GM12878 (cell line): ENCODE measurements around the gene MRPL46. TPM values are rescaled to one million over a fixed set of nuclear protein-coding genes. Genes with fewer than 3 reads are reported as not detected.

Experiments
- ATAC-seq: fragments of 200-7000 bp; cut with Tn5 transposase; 3 replicates; pipeline ENCODE4 v1.9.1; 2020; ENCODE audit warnings: mild to moderate bottlenecking, moderate library complexity
- BruUV-seq: library from RNA; stranded (reverse); fragments of 400-500 nt; replicated peaks from 2 replicates; lab custom pipeline; 2021; lab: Mats Ljungman, UMichigan
- CTCF ChIA-PET: fragments of 300-600 bp; sonication (Branson Sonifier 250); formaldehyde crosslinking; extraction: SDS; loops from one replicate; lab custom pipeline; 2021; ENCODE audit warnings: inconsistent platforms; lab: Yijun Ruan, JAX
- POLR2A ChIA-PET: fragments of 350-600 bp; formaldehyde crosslinking; extraction: SDS; loops from one replicate; lab custom pipeline; 2021; ENCODE audit warnings: inconsistent platforms; lab: Charles Lee
- RAD21 ChIA-PET: fragments of 300-600 bp; sonication (Branson Sonifier 250); formaldehyde crosslinking; loops from one replicate; lab custom pipeline; 2023; ENCODE audit warnings: antibody characterized with exemption; ENCODE audit not compliant: unreplicated experiment; lab: Charles Lee
- SMC1A ChIA-PET: fragments of 300-600 bp; sonication (Branson Sonifier 250); formaldehyde crosslinking; loops from one replicate; lab custom pipeline; 2023; ENCODE audit not compliant: unreplicated experiment, uncharacterized antibody; lab: Charles Lee
- DNase-seq: peaks from one replicate; pipeline ENCODE4 v3.0.0-alpha.2; 2011; ENCODE audit warnings: low read depth, low spot score
- FAIRE-seq: peaks from 3 replicates; lab custom pipeline; 2011; peaks lifted over from hg19 to GRCh38; lab: Jason Lieb, UNC
- H2AFZ ChIP-seq: 2 replicates; pipeline ENCODE4 v1.6.0; 2011; ENCODE audit warnings: low read depth, low read length, control low read depth; ENCODE audit not compliant: control insufficient read depth
- H3K27ac ChIP-seq: 2 replicates; pipeline ENCODE4 v1.5.1; 2011; ENCODE audit warnings: control low read depth; ENCODE audit not compliant: control insufficient read depth, insufficient read depth
- H3K27me3 ChIP-seq, 2 experiments: replicated peaks in 1 of 2; 2 replicates each; pipeline versions ENCODE4 v1.6.0 to v1.6.1; 2011; ENCODE audit warnings: low read length in 1 of 2; ENCODE audit not compliant: control insufficient read depth in 2 of 2, insufficient read depth in 2 of 2
- H3K36me3 ChIP-seq, 2 experiments: 2 replicates each; pipeline ENCODE4 v1.5.1; 2011; ENCODE audit warnings: low read length in 1 of 2; ENCODE audit not compliant: control insufficient read depth in 2 of 2, insufficient read depth in 2 of 2
- H3K4me1 ChIP-seq: 2 replicates; pipeline ENCODE4 v1.6.1; 2011; ENCODE audit warnings: mild to moderate bottlenecking, low read length, moderate library complexity, mixed read lengths; ENCODE audit not compliant: control insufficient read depth, insufficient read depth
- H3K4me2 ChIP-seq: 2 replicates; pipeline ENCODE4 v1.6.0; 2011; ENCODE audit warnings: control low read depth; ENCODE audit not compliant: control insufficient read depth, insufficient read depth
- H3K4me3 ChIP-seq: fragments of 200-600 bp; sonication (generic); 2 replicates; pipeline ENCODE4 v1.5.1; 2016
- H3K79me2 ChIP-seq: 2 replicates; pipeline ENCODE4 v1.6.0; 2011; ENCODE audit warnings: low read length; ENCODE audit not compliant: control insufficient read depth, insufficient read depth
- H3K9ac ChIP-seq: 2 replicates; pipeline ENCODE4 v1.8.0; 2011; ENCODE audit warnings: low read length, control low read depth, mixed read lengths; ENCODE audit not compliant: control insufficient read depth, insufficient read depth
- H3K9me3 ChIP-seq: replicated peaks from 3 replicates; pipeline ENCODE4 v1.5.1; 2011; ENCODE audit warnings: mild to moderate bottlenecking, low read length; ENCODE audit not compliant: control insufficient read depth, insufficient read depth
- H4K20me1 ChIP-seq: 2 replicates; pipeline ENCODE4 v1.6.0; 2011; ENCODE audit not compliant: control insufficient read depth, insufficient read depth
- BMI1 ChIP-seq: fragments of 450-650 bp; IDR thresholded peaks from 2 replicates; pipeline ENCODE4 v1.6.1; 2016; ENCODE audit warnings: mild to moderate bottlenecking, moderate library complexity, borderline replicate concordance
- CTCF ChIP-seq, 3 experiments: IDR thresholded peaks in 2 of 3; conservative IDR thresholded peaks in 1 of 3; 2 replicates each; pipeline ENCODE4 v1.5.1; 2011; ENCODE audit warnings: low read depth in 3 of 3, low read length in 3 of 3, mild to moderate bottlenecking in 3 of 3, control low read depth in 2 of 3, moderate library complexity in 2 of 3, inconsistent platforms in 1 of 3, mixed read lengths in 1 of 3; ENCODE audit not compliant: control insufficient read depth in 2 of 3, insufficient read depth in 1 of 3; ENCODE audit errors: extremely low read depth in 1 of 3
- E2F8 ChIP-seq: fragments of 450-650 bp; IDR thresholded peaks from 2 replicates; pipeline ENCODE4 v1.6.1; 2018; ENCODE audit warnings: mild to moderate bottlenecking, low read depth, moderate library complexity; ENCODE audit not compliant: partially characterized antibody
- ELK1 ChIP-seq: IDR thresholded peaks from 2 replicates; pipeline ENCODE4 v1.6.1; 2012; ENCODE audit warnings: low read depth, low read length, improper control_type of control experiment
- IRF4 ChIP-seq: IDR thresholded peaks from 2 replicates; pipeline ENCODE4 v1.6.1; 2011; ENCODE audit warnings: low read depth, low read length
- NFYB ChIP-seq: IDR thresholded peaks from 2 replicates; pipeline ENCODE4 v1.6.1; 2011; ENCODE audit warnings: low read depth, mild to moderate bottlenecking, low read length, improper control_type of control experiment, moderate library complexity; ENCODE audit not compliant: insufficient read depth
- RAD21 ChIP-seq: IDR thresholded peaks from 2 replicates; pipeline ENCODE4 v1.6.1; 2011; ENCODE audit warnings: mild to moderate bottlenecking, low read depth, low read length, moderate library complexity; ENCODE audit not compliant: insufficient read depth
- RUNX3 ChIP-seq: IDR thresholded peaks from 2 replicates; pipeline ENCODE4 v1.6.1; 2012; ENCODE audit warnings: low read length, inconsistent platforms
- SMC3 ChIP-seq: IDR thresholded peaks from 2 replicates; pipeline ENCODE4 v1.6.1; 2011; ENCODE audit warnings: low read length, improper control_type of control experiment, borderline replicate concordance
- SREBF1 ChIP-seq: IDR thresholded peaks from 2 replicates; pipeline ENCODE4 v1.6.1; 2012; ENCODE audit warnings: mild to moderate bottlenecking, low read length
- USF2 ChIP-seq: IDR thresholded peaks from 2 replicates; pipeline ENCODE4 v1.6.1; 2011; ENCODE audit warnings: low read depth, low read length, improper control_type of control experiment, borderline replicate concordance
- YY1 ChIP-seq: IDR thresholded peaks from 2 replicates; pipeline ENCODE4 v1.6.1; 2011; ENCODE audit warnings: low read depth, mild to moderate bottlenecking, low read length
- WGBS: methylation state at CpG from one replicate; pipeline ENCODE4 v1.1.6; 2016; ENCODE audit warnings: low lambda C conversion rate; ENCODE audit not compliant: insufficient replicate concordance, insufficient coverage; ENCODE audit errors: missing lambda C conversion rate; 5-methylcytosine and 5-hydroxymethylcytosine counted together
- in situ Hi-C: fragments of 300-500 bp; cut with MboI; formaldehyde crosslinking; loops from 9 replicates; pipeline ENCODE4 v1.14.3; 2018; ENCODE audit warnings: mixed read lengths
- intact Hi-C: fragments of 100-400 bp; cut with micrococcal nuclease; formaldehyde crosslinking; loops from one replicate; pipeline ENCODE4 v1.14.2; 2022; ENCODE audit not compliant: unreplicated experiment
- polyA plus RNA-seq, 11 experiments: library from polyadenylated mRNA; depleted of rRNA in 4 of 11; unstranded in 6 of 11; stranded (reverse) in 5 of 11; fragments of >200 nt; fragmentation: Nextera tagmentation in 4 of 11; fragmentation: Illumina TruSeq in 1 of 11; extraction: Ambion mirVana in 4 of 11; extraction: Trizol in 1 of 11; gene quantifications; 1 replicate in 1 of 11; 2 replicates in 10 of 11; pipeline versions ENCODE4 v1.2.1 to v1.2.3, GENCODE V29; 2011 to 2016; ENCODE audit warnings: inconsistent platforms in 2 of 11, missing spikeins in 2 of 11, low read depth in 1 of 11
- total RNA-seq, 4 experiments: library from RNA; depleted of rRNA in 3 of 4; stranded (reverse); fragments of >200 nt in 3 of 4; fragmentation: Illumina TruSeq in 1 of 4; extraction: Trizol in 1 of 4; gene quantifications; 2 replicates each; pipeline versions ENCODE4 v1.2.1 to v1.2.3, GENCODE V29; 2013 to 2021

The MRPL46 gene
- total and polyA plus RNA-seq, 10 of the 15 experiments (the other 5 are each of a cell fraction or from before 2014, with no cell fraction given) = 37.4 to 96.7 (median 52.9) TPM

GRCh38 chr15:88450125-88450798 lies 16.9 kb downstream of the MRPL46 start:
- in situ Hi-C loops (no loop called here), intact Hi-C loops (loop anchor here (2.0 kb wide), 1 partner anchor 205 kb away; no protein-coding TSS in a partner anchor)
- no TSS peak for BruUV-seq
- Histone ChIP-seq H3K79me2 (no peaks in the 10 kb centered on the region), H2AFZ (no peak overlapping the region; the same call in 1 of the 2 replicates), H3K27ac (no peak overlapping the region), H3K4me1 (no peaks in the 10 kb centered on the region), H3K27me3 (no peaks in the 10 kb centered on the region), H3K36me3 (no peaks in the 10 kb centered on the region; a peak in 1 of 4 replicates), H4K20me1 (no peaks in the 10 kb centered on the region), H3K9me3 (no peaks in the 10 kb centered on the region), H3K4me3 (no peak overlapping the region), H3K9ac (no peak overlapping the region), H3K4me2 (no peak overlapping the region)
- DNase-seq = no peak
- ChIA-PET CTCF (interaction anchor here (0.7 to 1.5 kb wide), 7 partner anchors 9 to 385 kb away, joined by 3 to 5 read pairs (median 3); no protein-coding TSS in a partner anchor), RAD21 (no interaction called here), POLR2A (no interaction called here), SMC1A (no interaction called here)
- TF ChIP-seq NFYB (no peak), YY1 (0 out of 2 replicates have a peak, but pooled peaks have one; percentile 15), SMC3 (peak; percentile 46; the same call in 1 of the 2 replicates), ELK1 (no peak), BMI1 (no peak), RUNX3 (peak; percentile 19; the same call in 1 of the 2 replicates), IRF4 (no peak), RAD21 (peak; percentile 59), E2F8 (no peak), USF2 (no peak), SREBF1 (no peak), CTCF (IDR thresholded peaks at IDR 0.05 in 2 of 3, conservative IDR thresholded peaks at IDR 0.05 in 1 of 3; ENCODE audit: control insufficient read depth in 2 of 3, extremely low read depth in 1 of 3, insufficient read depth in 1 of 3, low read depth in 3 of 3, low read length in 3 of 3) (peak; percentile 74 to 90 (median 81))
- under 1% methylated on average over 12 of the region's 12 CpGs for WGBS
- peak; percentile 83 for ATAC-seq
- FAIRE-seq = peak; percentile 78
